GM18517 (cell line): ENCODE measurements around the gene PPP1R7.

Source experiments
- ATAC-seq: cut with Tn5 transposase; IDR thresholded peaks from one replicate; pipeline ENCODE4 v1.9.1; 2021; ENCODE audit warnings: mild to moderate bottlenecking, moderate library complexity; ENCODE audit not compliant: unreplicated experiment

The PPP1R7 gene

GRCh38 chr2:241139531-241140444, 10.5 kb upstream of the PPP1R7 start:
- no peak for ATAC-seq

- no peak for ATAC-seq
These were observed 9.8 kb upstream of the PPP1R7 start for GRCh38 chr2:241140445-241140840.

- no peak for ATAC-seq
These were observed 9.0 kb upstream of the PPP1R7 start for GRCh38 chr2:241141214-241141770.

- ATAC-seq, result no peak
These were observed 8.2 kb upstream of the PPP1R7 start for GRCh38 chr2:241142063-241142462.

- ATAC-seq, result no peak
These were observed 7.7 kb upstream of the PPP1R7 start for GRCh38 chr2:241142593-241142992.

GRCh38 chr2:241146286-241146685, 4.0 kb upstream of the PPP1R7 start:
- no peak for ATAC-seq

GRCh38 chr2:241147336-241147735, 2.9 kb upstream of the PPP1R7 start:
- ATAC-seq, result no peak

GRCh38 chr2:241148239-241148638, 2.0 kb upstream of the PPP1R7 start:
- no peak for ATAC-seq

- peak; percentile 68 for ATAC-seq
These were observed 1.2 kb upstream of the PPP1R7 start, which contains the start of gene PASK for GRCh38 chr2:241148891-241149674. Gene PASK (minus strand): TSS chr2:241149472. CDS start chr2:241143032, 6,440 bp downstream.

GRCh38 chr2:241149675-241149924, 667 bp upstream of the PPP1R7 start:
- ATAC-seq, result peak; percentile 17

GRCh38 chr2:241150660-241151530, 628 bp downstream of the PPP1R7 start:
- no peak for ATAC-seq

- no peak for ATAC-seq
These were observed 1.8 kb downstream of the PPP1R7 start for GRCh38 chr2:241151934-241152660.

GRCh38 chr2:241153616-241154015, 3.3 kb downstream of the PPP1R7 start:
- ATAC-seq, result no peak

GRCh38 chr2:241154915-241155314, 4.6 kb downstream of the PPP1R7 start:
- ATAC-seq, result no peak

GRCh38 chr2:241155936-241156335, 5.7 kb downstream of the PPP1R7 start:
- no peak for ATAC-seq

- no peak for ATAC-seq
These were observed 6.7 kb downstream of the PPP1R7 start for GRCh38 chr2:241156971-241157441.

GRCh38 chr2:241157841-241158545, 7.7 kb downstream of the PPP1R7 start:
- no peak for ATAC-seq

- ATAC-seq, result no peak
These were observed 8.3 kb downstream of the PPP1R7 start for GRCh38 chr2:241158546-241158900.

GRCh38 chr2:241159116-241159515, 8.8 kb downstream of the PPP1R7 start:
- no peak for ATAC-seq
